HepG2 (cell line): ENCODE measurements around the gene ASXL3. TPM values are rescaled to one million over a fixed set of nuclear protein-coding genes. Genes with fewer than 3 reads are reported as not detected.

ENCODE experiments used
- ATAC-seq: fragments of 200-7000 bp; cut with Tn5 transposase; 3 replicates; pipeline ENCODE4 v1.9.1; 2020; ENCODE audit warnings: mild to moderate bottlenecking, moderate library complexity
- BruUV-seq: library from RNA; stranded (reverse); fragments of 400-500 nt; replicated peaks from 2 replicates; lab custom pipeline; 2021; lab: Mats Ljungman, UMichigan
- CTCF ChIA-PET: fragments of 300-600 bp; formaldehyde crosslinking; extraction: SDS; loops from one replicate; lab custom pipeline; 2021; ENCODE audit warnings: low total read pairs, inconsistent platforms, low intra/inter-chr PET ratio; lab: Yijun Ruan, JAX
- POLR2A ChIA-PET: fragments of 350-600 bp; sonication (Branson Sonifier 250); formaldehyde crosslinking; loops from one replicate; lab custom pipeline; 2020; ENCODE audit warnings: antibody characterized with exemption, inconsistent platforms; lab: Yijun Ruan, JAX
- DNase-seq: peaks from one replicate; pipeline ENCODE4 v3.0.0-alpha.2; 2015; ENCODE audit warnings: low spot score
- FAIRE-seq: peaks from 3 replicates; lab custom pipeline; 2011; peaks lifted over from hg19 to GRCh38; lab: Jason Lieb, UNC
- H2AFZ ChIP-seq: one replicate; pipeline ENCODE4 v1.6.1; 2011; ENCODE audit warnings: low read length, inconsistent platforms
- H3K27ac ChIP-seq: fragments of 300-600 bp; 3 replicates; pipeline ENCODE4 v1.8.0; 2011; ENCODE audit warnings: mixed run types, mild to moderate bottlenecking, mixed read lengths, low read length, inconsistent platforms; ENCODE audit not compliant: insufficient read depth; ENCODE audit errors: extremely low read length
- H3K27me3 ChIP-seq, 2 experiments: fragments of 200-600 bp in 1 of 2; 2 replicates in 1 of 2; 3 replicates in 1 of 2; pipeline versions ENCODE4 v1.6.0 to v1.8.0; 2011; ENCODE audit warnings: low read length in 2 of 2, mild to moderate bottlenecking in 2 of 2, moderate library complexity in 2 of 2, inconsistent platforms in 1 of 2; ENCODE audit not compliant: insufficient read depth in 2 of 2, control insufficient read depth in 1 of 2
- H3K36me3 ChIP-seq, 2 experiments: fragments of 200-600 bp in 1 of 2; replicated peaks in 1 of 2; 2 replicates in 1 of 2; 3 replicates in 1 of 2; pipeline versions ENCODE4 v1.5.1 to v1.8.0; 2011; ENCODE audit warnings: low read length in 2 of 2, inconsistent platforms in 1 of 2; ENCODE audit not compliant: insufficient read depth in 2 of 2, control insufficient read depth in 1 of 2
- H3K4me1 ChIP-seq: 2 replicates; pipeline ENCODE4 v1.5.1; 2012; ENCODE audit warnings: low read length, inconsistent platforms; ENCODE audit not compliant: insufficient read depth
- H3K4me2 ChIP-seq: 2 replicates; pipeline ENCODE4 v1.6.0; 2011; ENCODE audit warnings: low read depth, low read length, inconsistent platforms
- H3K4me3 ChIP-seq, 3 experiments: fragments of 200-600 bp in 1 of 3; sonication (generic), shearing (Covaris generic) in 1 of 3; replicated peaks in 1 of 3; 2 replicates each; pipeline ENCODE4 v1.5.1; 2011 to 2016; ENCODE audit warnings: low read length in 3 of 3, inconsistent platforms in 2 of 3, low read depth in 2 of 3, mild to moderate bottlenecking in 2 of 3, control low read depth in 1 of 3, mixed read lengths in 1 of 3; ENCODE audit not compliant: insufficient read depth in 1 of 3
- H3K79me2 ChIP-seq: one replicate; pipeline ENCODE4 v1.6.1; 2011; ENCODE audit warnings: low read length, inconsistent platforms; ENCODE audit not compliant: insufficient read depth
- H3K9ac ChIP-seq: 2 replicates; pipeline ENCODE4 v1.6.0; 2011; ENCODE audit warnings: mild to moderate bottlenecking, low read depth, low read length, inconsistent platforms; ENCODE audit not compliant: insufficient read depth
- H3K9me3 ChIP-seq: 2 replicates; pipeline ENCODE4 v1.5.1; 2012; ENCODE audit warnings: mild to moderate bottlenecking, low read length
- H4K20me1 ChIP-seq: 2 replicates; pipeline ENCODE4 v1.6.0; 2011; ENCODE audit warnings: inconsistent platforms, mild to moderate bottlenecking, low read length, moderate library complexity; ENCODE audit not compliant: insufficient read depth
- CCAR2 ChIP-seq: fragments of 200-400 bp; formaldehyde crosslinking; optimal IDR thresholded peaks from 2 replicates; pipeline ENCODE3; 2018; ENCODE audit warnings: low read depth, mild to moderate bottlenecking, low read length, moderate library complexity
- ERF ChIP-seq: IDR thresholded peaks from 2 replicates; pipeline ENCODE4 v1.6.1; 2018; ENCODE audit warnings: missing biosample characterization, missing genetic modification reagents
- FOXA1 ChIP-seq, 2 experiments: fragments of 450-650 bp in 1 of 2; sonication (generic) in 1 of 2; formaldehyde crosslinking in 1 of 2; IDR thresholded peaks; 2 replicates each; pipeline versions ENCODE4 v1.4.0 to v1.6.1; 2016 to 2020; ENCODE audit warnings: missing genetic modification reagents in 1 of 2
- TFDP1 ChIP-seq: IDR thresholded peaks from 2 replicates; pipeline ENCODE4 v1.6.1; 2016; ENCODE audit warnings: missing compliant biosample characterization, missing genetic modification reagents, borderline replicate concordance
- ZNF607 ChIP-seq: sonication (generic); formaldehyde crosslinking; IDR thresholded peaks from 2 replicates; pipeline ENCODE4 v1.5.1; 2020; ENCODE audit warnings: missing genetic modification reagents, mild to moderate bottlenecking, borderline replicate concordance
- ZNF761 ChIP-seq: sonication (generic); formaldehyde crosslinking; conservative IDR thresholded peaks from 2 replicates; pipeline ENCODE4 v1.4.0; 2020; ENCODE audit warnings: mild to moderate bottlenecking, missing genetic modification reagents
- WGBS: methylation state at CpG from one replicate; pipeline ENCODE4 v1.1.6; 2017; ENCODE audit warnings: low lambda C conversion rate; 5-methylcytosine and 5-hydroxymethylcytosine counted together
- in situ Hi-C: cut with HindIII; loops from 2 replicates; pipeline ENCODE4 v1.10.0; 2017; ENCODE audit warnings: low pct_unique_long_range_greater_than_20kb; ENCODE audit not compliant: extremely low pct_ligation_motif_present
- intact Hi-C: fragments of 100-400 bp; cut with micrococcal nuclease; formaldehyde crosslinking; loops from one replicate; pipeline ENCODE4 v1.10.0; 2022; ENCODE audit not compliant: unreplicated experiment
- polyA plus RNA-seq, 8 experiments: library from polyadenylated mRNA; depleted of rRNA in 3 of 8; stranded (reverse) in 7 of 8; unstranded in 1 of 8; fragments of >200 nt; fragmentation: Illumina TruSeq in 4 of 8; extraction: Trizol in 4 of 8; gene quantifications; 2 replicates each; pipeline versions ENCODE4 v1.2.1 to v1.2.3, GENCODE V29; 2011 to 2016; ENCODE audit warnings: low read depth in 4 of 8, missing spikeins in 1 of 8, mixed read lengths in 1 of 8; ENCODE audit not compliant: insufficient read depth in 1 of 8
- total RNA-seq, 5 experiments: library from RNA; depleted of rRNA; stranded (reverse); fragments of >200 nt; fragmentation: Illumina TruSeq; extraction: Trizol; gene quantifications; 2 replicates each; pipeline ENCODE4 v1.2.3, GENCODE V29; 2016; ENCODE audit warnings: low read depth in 1 of 5
- TF ChIP-seq, protein P1 (sequence below): sonication (generic); formaldehyde crosslinking; conservative IDR thresholded peaks from 2 replicates; pipeline ENCODE4 v1.8.1; 2023; ENCODE audit warnings: missing genetic modification reagents

Gene ASXL3
- total and polyA plus RNA-seq, 2 of the 13 experiments (the other 11 are each of a cell fraction or from before 2014, with no cell fraction given): not detected

GRCh38 chr18:33612632-33613031 lies 34.6 kb downstream of the ASXL3 start:
- Histone ChIP-seq H3K4me3 (no peak overlapping the region), H3K9ac (no peak overlapping the region), H3K36me3 (no peaks in the 10 kb centered on the region), H3K4me2 (no peak overlapping the region), H3K4me1 (no peaks in the 10 kb centered on the region), H2AFZ (no peak overlapping the region), H3K27me3 (no peaks in the 10 kb centered on the region), H3K79me2 (no peaks in the 10 kb centered on the region), H3K27ac (no peak overlapping the region), H3K9me3 (no peaks in the 10 kb centered on the region), H4K20me1 (no peaks in the 10 kb centered on the region)
- FAIRE-seq (no peak), DNase-seq (no peak), ATAC-seq (no peak)
- BruUV-seq: no TSS peak
- CTCF ChIA-PET: no interaction called here
- in situ Hi-C loops: no loop called here
- WGBS: 2% methylated on average over 3 of the region's 3 CpGs
- POLR2A ChIA-PET: no interaction called here
- TF ChIP-seq ZNF607 (CRISPR knock-in tag) (no peak), ERF (CRISPR knock-in tag) (no peak), ZNF761 (CRISPR knock-in tag) (no peak), FOXA1 (IDR thresholded peaks at IDR 0.05) (no peak), FOXA1 (CRISPR knock-in tag; IDR thresholded peaks at IDR 0.05) (no peak), CCAR2 (no peak), TFDP1 (no peak)
- TF ChIP-seq, protein P1, sequence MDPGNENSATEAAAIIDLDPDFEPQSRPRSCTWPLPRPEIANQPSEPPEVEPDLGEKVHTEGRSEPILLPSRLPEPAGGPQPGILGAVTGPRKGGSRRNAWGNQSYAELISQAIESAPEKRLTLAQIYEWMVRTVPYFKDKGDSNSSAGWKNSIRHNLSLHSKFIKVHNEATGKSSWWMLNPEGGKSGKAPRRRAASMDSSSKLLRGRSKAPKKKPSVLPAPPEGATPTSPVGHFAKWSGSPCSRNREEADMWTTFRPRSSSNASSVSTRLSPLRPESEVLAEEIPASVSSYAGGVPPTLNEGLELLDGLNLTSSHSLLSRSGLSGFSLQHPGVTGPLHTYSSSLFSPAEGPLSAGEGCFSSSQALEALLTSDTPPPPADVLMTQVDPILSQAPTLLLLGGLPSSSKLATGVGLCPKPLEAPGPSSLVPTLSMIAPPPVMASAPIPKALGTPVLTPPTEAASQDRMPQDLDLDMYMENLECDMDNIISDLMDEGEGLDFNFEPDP (CRISPR knock-in tag): no peak
- intact Hi-C loops: no loop called here
